Upper lobe of right lung (tissue), 1 donor: ENCODE data around the gene VMAC. TPM values are rescaled to one million over a fixed set of nuclear protein-coding genes. Genes with fewer than 3 reads are reported as not detected.

Source experiments
- ATAC-seq: fragments of 200-7000 bp; cut with Tn5 transposase; one replicate; pipeline ENCODE4 v1.9.1; 2020; ENCODE audit warnings: mild to moderate bottlenecking, moderate library complexity
- DNase-seq: peaks from one replicate; pipeline ENCODE4 v3.0.0-alpha.2; 2020
- H3K27ac ChIP-seq: fragments of 200-600 bp; one replicate; pipeline ENCODE4 v1.8.0; 2022
- H3K27me3 ChIP-seq: fragments of 200-600 bp; one replicate; pipeline ENCODE4 v1.8.0; 2022; ENCODE audit warnings: mild to moderate bottlenecking
- H3K36me3 ChIP-seq: fragments of 200-600 bp; one replicate; pipeline ENCODE4 v1.8.0; 2022
- H3K4me1 ChIP-seq: fragments of 200-600 bp; one replicate; pipeline ENCODE4 v1.8.0; 2022
- H3K4me3 ChIP-seq: fragments of 200-600 bp; one replicate; pipeline ENCODE4 v1.8.0; 2022; ENCODE audit warnings: mild to moderate bottlenecking
- H3K9me3 ChIP-seq: fragments of 200-600 bp; one replicate; pipeline ENCODE4 v1.8.0; 2022
- CTCF ChIP-seq: fragments of 200-600 bp; IDR thresholded peaks from one replicate; pipeline ENCODE4 v1.8.0; 2022; ENCODE audit warnings: antibody characterized with exemption
- intact Hi-C: fragments of 100-400 bp; cut with DNase I; formaldehyde crosslinking; loops from one replicate; pipeline ENCODE4 v1.11.0; 2022
- total RNA-seq: library from RNA; stranded (reverse); fragmentation: NEBNext Ultra II Directional; extraction: Animal tissue kit (Norgen Biotek cat#: 25700); gene quantifications from one replicate; pipeline ENCODE4 v1.2.1, GENCODE V29; 2021
- donor health status: DM: no; HTN: yes; CAD: no; lungs with severe emphysema.

VMAC gene
- total RNA-seq, 1 donor from 2014 or later = 6.8 TPM

DNA sequence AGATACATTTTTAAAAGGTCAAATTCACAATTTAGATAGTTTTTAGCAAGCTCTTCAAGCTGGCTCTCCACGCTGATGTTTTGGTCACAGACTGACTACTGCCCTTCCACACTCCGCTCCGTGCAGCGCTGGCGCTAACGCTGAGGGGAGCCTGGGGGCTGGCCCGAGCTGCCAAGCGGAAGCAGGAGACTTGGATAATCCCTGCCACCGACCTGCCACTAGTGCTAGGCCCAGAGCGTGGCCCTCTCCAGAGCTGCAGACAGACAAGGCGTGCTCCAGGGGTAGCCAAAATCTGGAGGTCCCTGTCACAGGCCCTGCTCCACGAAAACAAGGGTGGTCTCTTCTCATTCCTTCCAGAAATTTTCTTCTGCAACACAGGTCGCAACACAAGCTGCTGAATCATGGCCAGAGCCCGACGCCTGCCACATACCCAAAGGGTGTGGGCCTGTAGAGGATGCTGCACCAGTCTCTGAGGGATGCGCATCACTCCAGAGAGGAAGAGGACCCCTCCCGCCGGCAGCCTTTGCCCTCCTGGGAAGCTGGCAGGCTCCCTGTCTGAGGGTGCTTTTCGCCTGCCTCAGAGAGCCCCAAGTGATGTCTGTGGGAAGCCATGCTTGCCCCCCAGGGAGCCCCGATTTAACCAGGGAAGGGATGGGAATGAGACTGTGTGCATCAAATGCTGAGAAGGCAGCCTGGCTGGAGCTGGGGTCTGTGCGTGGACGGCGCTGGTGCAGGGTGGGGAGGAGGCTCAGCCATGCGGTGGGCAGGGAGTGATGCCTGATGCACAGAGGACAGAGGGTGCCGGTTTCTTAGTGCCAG is 31.0 kb downstream of the VMAC start:
- H3K27me3 ChIP-seq = no peaks in the 10 kb centered on the region
- H3K36me3 ChIP-seq = peaks cover 37% of the 10 kb centered on the region
- no peak for TF ChIP-seq CTCF
- H3K9me3 ChIP-seq = no peaks in the 10 kb centered on the region
- ATAC-seq = peak; percentile 9
- intact Hi-C loops = no loop called here
- no peak overlapping the region for H3K4me3 ChIP-seq
- H3K4me1 ChIP-seq = peaks cover 30% of the 10 kb centered on the region
- H3K27ac ChIP-seq = peak overlapping the region; percentile 47
- no peak for DNase-seq

- intact Hi-C loops = no loop called here
- ATAC-seq (no peak), DNase-seq (no peak)
- Histone ChIP-seq H3K4me1 (peaks cover 30% of the 10 kb centered on the region), H3K4me3 (no peak overlapping the region), H3K27ac (peak overlapping the region; percentile 47), H3K27me3 (no peaks in the 10 kb centered on the region), H3K36me3 (peaks cover 37% of the 10 kb centered on the region), H3K9me3 (no peaks in the 10 kb centered on the region)
- no peak for TF ChIP-seq CTCF
Measured at GRCh38 chr19:5936292-5936592, 31.6 kb downstream of the VMAC start.

DNA sequence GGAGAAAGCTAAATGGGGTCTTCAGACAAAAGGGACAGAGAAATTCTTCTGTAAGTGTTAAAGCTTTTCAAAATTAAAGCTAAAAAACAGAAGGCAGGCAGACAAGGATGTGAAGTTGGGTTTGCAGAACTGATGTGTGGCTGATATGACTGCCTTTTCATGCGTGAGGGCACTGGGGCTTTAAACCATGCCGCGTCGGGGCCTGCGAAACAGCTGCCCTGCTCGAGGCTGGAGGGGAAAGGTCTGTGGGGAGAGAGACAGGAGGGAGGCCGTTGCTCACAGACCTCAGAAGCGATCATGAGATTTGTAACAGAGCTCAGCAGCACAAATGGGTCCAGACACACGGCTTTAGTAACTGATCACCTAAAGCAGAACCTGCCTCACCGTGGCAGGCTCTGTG is 32.9 kb downstream of the VMAC start:
- TF ChIP-seq CTCF = no peak
- ATAC-seq = no peak
- Histone ChIP-seq H3K27me3 (no peaks in the 10 kb centered on the region), H3K36me3 (peaks cover 28% of the 10 kb centered on the region), H3K27ac (no peak overlapping the region), H3K9me3 (no peaks in the 10 kb centered on the region), H3K4me3 (no peak overlapping the region), H3K4me1 (peaks cover 30% of the 10 kb centered on the region)
- DNase-seq = no peak
- intact Hi-C loops = no loop called here

DNA sequence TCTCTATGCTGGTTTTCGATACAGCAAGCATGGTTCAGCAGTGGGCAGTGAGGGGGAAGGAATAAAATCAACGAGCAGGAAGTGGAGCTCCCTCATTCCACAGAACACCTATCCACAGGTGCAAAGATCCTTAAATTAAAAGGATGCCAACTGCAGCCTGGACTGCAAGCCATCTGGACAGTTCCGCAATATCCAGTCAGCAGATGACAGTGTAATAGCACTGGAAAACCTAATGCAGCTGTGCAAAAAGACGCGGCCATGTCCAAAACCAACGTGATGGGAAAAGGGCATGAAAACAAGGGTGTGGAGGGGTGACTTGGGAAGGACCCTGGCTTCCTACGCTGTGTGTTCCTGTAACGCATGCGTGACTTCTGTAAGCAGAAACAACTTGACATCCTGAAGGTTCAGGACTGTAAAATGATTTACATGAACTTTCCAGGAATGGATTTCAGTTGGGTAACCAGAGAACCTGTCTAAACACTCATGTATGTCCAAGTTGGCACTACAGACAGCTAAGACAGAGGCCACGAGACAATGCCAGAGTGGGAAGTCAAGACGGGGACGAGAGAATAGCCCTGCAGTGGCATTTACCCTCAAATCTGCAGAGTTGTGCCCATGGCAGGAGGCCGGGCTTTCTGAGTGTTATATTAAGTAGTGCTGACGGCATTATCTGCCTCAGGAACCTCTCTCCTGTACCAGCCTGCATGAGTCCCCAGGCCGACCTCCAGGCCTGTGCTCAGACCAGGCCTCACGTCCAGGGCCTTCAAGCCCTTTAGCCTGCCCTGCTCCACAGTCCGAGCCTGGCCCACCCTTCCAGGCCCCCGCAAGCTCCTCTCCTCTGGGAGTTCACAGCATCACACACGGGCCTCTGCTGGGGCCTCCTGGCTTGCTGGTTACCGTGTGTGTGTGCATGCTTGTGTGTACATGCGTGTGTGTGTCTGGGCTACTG is 35.9 kb downstream of the VMAC start:
- DNase-seq = no peak
- Histone ChIP-seq H3K36me3 (peaks cover 27% of the 10 kb centered on the region), H3K27ac (no peak overlapping the region), H3K4me3 (no peak overlapping the region), H3K27me3 (no peaks in the 10 kb centered on the region), H3K4me1 (peaks cover 10% of the 10 kb centered on the region), H3K9me3 (no peaks in the 10 kb centered on the region)
- no peak for TF ChIP-seq CTCF
- no peak for ATAC-seq
- intact Hi-C loops = no loop called here

DNA sequence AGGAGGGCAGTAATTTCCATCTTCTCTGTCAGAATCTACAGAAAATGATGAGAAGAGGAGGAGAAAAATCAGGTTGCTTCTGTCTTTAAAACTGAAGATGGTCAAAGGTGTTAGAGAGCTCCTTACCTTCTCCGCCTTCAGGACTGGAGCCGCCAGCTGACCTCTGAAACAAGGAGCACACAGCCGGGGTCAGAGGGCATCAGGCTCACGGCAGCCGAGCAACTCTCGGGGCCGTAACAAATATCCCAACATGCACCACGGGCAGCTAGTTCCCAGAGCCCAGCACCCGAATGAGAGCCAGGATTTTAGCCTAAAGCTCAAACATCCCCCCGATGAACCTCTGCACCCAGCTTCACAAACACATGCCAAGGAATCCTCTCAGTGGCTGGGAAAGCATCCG is 37.0 kb downstream of the VMAC start:
- no peak for TF ChIP-seq CTCF
- Histone ChIP-seq H3K4me3 (no peak overlapping the region), H3K9me3 (no peaks in the 10 kb centered on the region), H3K27ac (no peak overlapping the region), H3K4me1 (peaks cover 3% of the 10 kb centered on the region), H3K27me3 (no peaks in the 10 kb centered on the region), H3K36me3 (peaks cover 27% of the 10 kb centered on the region)
- DNase-seq = no peak
- intact Hi-C loops = no loop called here
- no peak for ATAC-seq
